Heart left ventricle (tissue), 16 donors: Measurements from ENCODE around the gene JAKMIP3. TPM values are rescaled to one million over a fixed set of nuclear protein-coding genes. Genes with fewer than 3 reads are reported as not detected.

Experiments
- ATAC-seq, 4 donors: fragments of 200-7000 bp; cut with Tn5 transposase; one replicate each; pipeline ENCODE4 v1.9.1; 2020 to 2022; ENCODE audit warnings: moderate library complexity in 4 of 4, mild to moderate bottlenecking in 3 of 4, moderate number of reproducible peaks in 1 of 4
- DNase-seq, 5 donors: peaks; one replicate each; pipeline ENCODE4 v3.0.0-alpha.2; 2020
- H3K27ac ChIP-seq, 12 donors: fragments of 200-600 bp; sonication (generic) in 4 of 12; one replicate each; pipeline versions ENCODE4 v1.5.0 to v1.8.0; 2016 to 2022; ENCODE audit warnings: mild to moderate bottlenecking in 2 of 12
- H3K27me3 ChIP-seq, 9 donors: fragments of 200-600 bp; sonication (generic) in 2 of 9; one replicate each; pipeline versions ENCODE4 v1.5.1 to v1.8.0; 2016 to 2022; ENCODE audit warnings: mild to moderate bottlenecking in 3 of 9
- H3K36me3 ChIP-seq, 9 donors: fragments of 200-600 bp; sonication (generic) in 2 of 9; one replicate each; pipeline versions ENCODE4 v1.5.0 to v1.8.0; 2018 to 2022; ENCODE audit warnings: mild to moderate bottlenecking in 2 of 9
- H3K4me1 ChIP-seq, 12 donors: fragments of 200-600 bp; sonication (generic) in 4 of 12; one replicate each; pipeline versions ENCODE4 v1.5.0 to v1.8.0; 2016 to 2022; ENCODE audit warnings: mild to moderate bottlenecking in 3 of 12
- H3K4me3 ChIP-seq, 12 donors: fragments of 200-600 bp; sonication (generic) in 4 of 12; one replicate each; pipeline versions ENCODE4 v1.5.0 to v1.8.0; 2017 to 2022; ENCODE audit warnings: mild to moderate bottlenecking in 9 of 12, moderate library complexity in 4 of 12
- H3K9me3 ChIP-seq, 12 donors: fragments of 200-600 bp; sonication (generic) in 4 of 12; one replicate each; pipeline versions ENCODE4 v1.5.0 to v1.8.0; 2016 to 2022; ENCODE audit warnings: mild to moderate bottlenecking in 1 of 12
- POLR2A ChIP-seq, 2 donors: fragments of 450-650 bp; IDR thresholded peaks; one replicate each; pipeline ENCODE4 v1.6.1; 2017; ENCODE audit warnings: antibody characterized with exemption in 2 of 2, mild to moderate bottlenecking in 2 of 2, moderate library complexity in 2 of 2
- WGBS, 4 donors: extraction: QIAGEN DNeasy Blood & Tissue Kit in 2 of 4; methylation state at CpG; one replicate each; pipeline versions ENCODE4 v1.1.5 to v1.1.7; 2013 to 2018; 5-methylcytosine and 5-hydroxymethylcytosine counted together
- intact Hi-C, 10 donors: fragments of 100-400 bp; cut with DNase I; formaldehyde crosslinking; loops; one replicate each; pipeline versions ENCODE4 v1.11.1 to v1.14.2; 2022
- polyA plus RNA-seq, 2 donors: library from polyadenylated mRNA; stranded (reverse); fragments of 200-250 nt; gene quantifications; one replicate each; pipeline ENCODE4 v1.2.3, GENCODE V29; 2013
- total RNA-seq, 9 donors: library from RNA; depleted of rRNA in 2 of 9; stranded (reverse); fragments of >200 nt in 2 of 9; fragmentation: NEBNext Ultra II Directional in 3 of 9; extraction: Animal tissue kit (Norgen Biotek cat#: 25700) in 3 of 9; gene quantifications; one replicate each; pipeline versions ENCODE4 v1.1.0 to v1.2.4, GENCODE V29; 2016 to 2023
- TF ChIP-seq, protein P1 (sequence below), 12 donors: fragments of 200-600 bp; sonication (generic) in 4 of 12; IDR thresholded peaks; one replicate each; pipeline versions ENCODE4 v1.5.0 to v1.8.0; 2018 to 2022; ENCODE audit warnings: antibody characterized with exemption in 12 of 12, mild to moderate bottlenecking in 5 of 12
- donor health status: ischemic (EF 13 %, LVEDD 7.1; RV severe dilation, severe dysfunction).
- donor health status: healthy with polysubstance abuse.
- donor health status: DM: no; HTN: yes; CAD: no.
- donor health status: DM: no; HTN: no; CAD: no.
- donor health status: ischemic (EF 25% LVEDD 6.9; RV normal size, moderate dysfunction).
- donor health status: ischemic (EF 25% LVEDD 5.7; RV mildly dilated, moderate dysfunction).
- donor health status: healthy.
- donor health status: DM: yes; HTN: yes; CAD: no.
- donor health status: ischemic (EF 35%, LVEDD 5.7; RV mildly dilated, moderate dysfunction).
- donor health status: nonischemic (EF 11% LVEDD 7.7; RV severe dilation, severe dysfunction).
- donor health status: DM: yes; HTN: yes; CAD: no.
- donor health status: PGD.
- donor health status: ischemic (EF 29% LVEDD 5.4; RV normal size, mild dysfunction).
- donor health status: nonischemic (EF 23%, LVEDD 6.1; RV moderate dilation, normal function).

The JAKMIP3 gene
- total and polyA plus RNA-seq, 11 donors: 0.06 to 3.1 (median 1.3) TPM

DNA sequence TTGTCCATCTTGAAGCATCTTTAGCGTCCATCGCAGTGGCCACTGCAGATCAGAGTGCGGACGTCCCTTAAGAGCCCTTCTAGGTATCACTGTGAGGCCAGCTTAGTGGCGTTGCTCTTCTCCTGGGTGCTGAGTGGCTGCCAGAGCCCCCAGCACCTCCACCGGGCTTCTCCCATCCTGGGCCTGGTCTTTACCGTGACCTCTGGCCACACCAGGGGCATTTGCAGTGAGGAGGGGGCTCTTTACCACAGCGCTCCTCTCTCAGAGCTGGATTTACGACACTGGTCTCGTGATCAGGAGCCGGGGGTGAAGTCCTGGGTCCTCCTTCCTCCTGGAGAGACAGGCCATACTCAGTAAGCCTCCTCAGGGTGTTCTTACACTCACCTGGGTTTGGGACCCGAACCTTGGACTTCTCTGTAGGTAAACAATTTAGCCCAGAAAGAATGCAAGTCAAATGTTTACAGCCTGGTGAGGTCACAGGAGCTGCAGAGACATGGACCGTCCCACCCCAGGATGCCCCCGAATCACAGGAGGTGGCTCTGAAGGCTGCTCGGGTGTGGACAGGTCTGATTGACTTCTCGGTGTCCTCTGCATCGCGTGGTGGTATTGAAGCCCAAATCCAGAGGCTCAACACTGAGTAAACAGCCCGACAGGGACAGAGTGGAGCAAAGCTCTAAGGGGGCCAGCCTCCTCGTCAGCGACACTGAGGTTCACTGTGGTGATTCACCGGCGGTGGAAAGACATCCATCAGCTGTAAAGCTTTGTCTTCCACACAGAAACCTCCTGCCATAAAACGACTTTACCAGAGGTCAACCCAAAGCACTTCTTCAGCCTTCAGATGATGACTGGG lies 33.0 kb downstream of the JAKMIP3 start:
- Histone ChIP-seq H3K27ac (no peak overlapping the region), H3K9me3 (no peaks in the 10 kb centered on the region), H3K4me1 (peaks cover 0 to 20% (median 0%) of the 10 kb centered on the region in 12 donors), H3K4me3 (no peak overlapping the region), H3K36me3 (no peaks in the 10 kb centered on the region), H3K27me3 (no peaks in the 10 kb centered on the region)
- TF ChIP-seq, protein P1, sequence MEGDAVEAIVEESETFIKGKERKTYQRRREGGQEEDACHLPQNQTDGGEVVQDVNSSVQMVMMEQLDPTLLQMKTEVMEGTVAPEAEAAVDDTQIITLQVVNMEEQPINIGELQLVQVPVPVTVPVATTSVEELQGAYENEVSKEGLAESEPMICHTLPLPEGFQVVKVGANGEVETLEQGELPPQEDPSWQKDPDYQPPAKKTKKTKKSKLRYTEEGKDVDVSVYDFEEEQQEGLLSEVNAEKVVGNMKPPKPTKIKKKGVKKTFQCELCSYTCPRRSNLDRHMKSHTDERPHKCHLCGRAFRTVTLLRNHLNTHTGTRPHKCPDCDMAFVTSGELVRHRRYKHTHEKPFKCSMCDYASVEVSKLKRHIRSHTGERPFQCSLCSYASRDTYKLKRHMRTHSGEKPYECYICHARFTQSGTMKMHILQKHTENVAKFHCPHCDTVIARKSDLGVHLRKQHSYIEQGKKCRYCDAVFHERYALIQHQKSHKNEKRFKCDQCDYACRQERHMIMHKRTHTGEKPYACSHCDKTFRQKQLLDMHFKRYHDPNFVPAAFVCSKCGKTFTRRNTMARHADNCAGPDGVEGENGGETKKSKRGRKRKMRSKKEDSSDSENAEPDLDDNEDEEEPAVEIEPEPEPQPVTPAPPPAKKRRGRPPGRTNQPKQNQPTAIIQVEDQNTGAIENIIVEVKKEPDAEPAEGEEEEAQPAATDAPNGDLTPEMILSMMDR (IDR thresholded peaks at IDR 0.05): no peak
- no peak for TF ChIP-seq POLR2A (IDR thresholded peaks at IDR 0.05)
- intact Hi-C loops: no loop called here
- WGBS, 4 donors: 76 to 81% (median 76%) methylated on average over 17 to 24 of the region's 24 CpGs
- DNase-seq (no peak), ATAC-seq (no peak)

DNA sequence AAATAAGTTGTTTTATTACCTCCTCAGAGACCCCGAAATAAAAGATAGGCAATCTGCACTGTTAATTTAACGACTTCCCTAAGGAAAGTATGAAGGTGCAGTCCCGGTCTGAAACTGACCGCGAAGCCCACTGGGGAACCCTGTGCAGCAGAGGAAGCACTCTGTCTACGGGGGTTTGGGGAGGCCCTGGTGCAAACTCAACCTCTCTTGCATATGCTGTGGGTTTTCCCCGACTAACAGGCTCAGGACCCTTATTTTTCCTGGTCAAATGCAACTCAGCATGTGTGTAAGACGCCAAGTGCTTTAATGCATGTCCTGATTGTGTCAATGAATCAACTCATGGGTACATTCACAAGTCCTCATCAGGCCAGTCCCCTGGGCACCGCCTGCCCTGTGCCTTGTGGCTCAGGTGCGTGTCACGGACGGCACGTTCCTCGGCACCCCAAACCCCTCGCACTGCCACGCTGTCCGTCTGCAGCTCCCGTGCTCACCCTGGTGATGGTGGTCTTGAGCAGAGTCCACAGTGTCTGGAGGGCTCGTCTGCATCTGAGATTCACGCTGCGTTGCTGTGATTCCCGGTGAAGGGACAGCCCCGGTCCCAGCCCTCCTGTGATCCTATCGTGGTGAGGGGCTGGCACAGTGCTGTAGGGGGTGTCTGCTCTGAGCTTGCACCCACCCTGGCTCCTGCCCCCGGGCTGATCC lies 33.8 kb downstream of the JAKMIP3 start:
- peak in 1 of 4 donors; percentile 12 for ATAC-seq

DNA sequence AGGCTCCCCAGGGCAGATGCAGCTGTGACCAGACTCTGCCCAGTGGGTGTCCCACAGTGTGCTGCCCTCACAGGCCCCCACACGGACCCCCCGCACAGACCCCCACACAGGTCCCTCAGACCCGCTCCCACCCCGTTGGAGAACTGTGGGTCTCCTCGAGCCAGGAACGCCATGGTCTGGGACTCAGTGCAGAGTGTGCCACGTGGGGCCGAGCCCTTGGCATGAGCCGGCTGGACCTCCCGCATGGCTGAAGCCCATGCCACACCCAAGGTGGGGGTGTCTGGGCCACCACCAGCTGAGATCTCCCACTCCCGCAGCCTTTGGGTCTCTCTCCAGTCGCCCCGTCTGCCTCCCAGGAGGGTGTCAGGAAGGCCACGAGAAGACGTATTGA lies 34.3 kb downstream of the JAKMIP3 start:
- DNase-seq (peak in 1 of 5 donors; percentile 3), ATAC-seq (no peak)
- H3K4me3 ChIP-seq: no peak overlapping the region
- TF ChIP-seq, protein P1 (IDR thresholded peaks at IDR 0.05): no peak
- TF ChIP-seq POLR2A (IDR thresholded peaks at IDR 0.05): no peak
- no peaks in the 10 kb centered on the region for H3K27me3 ChIP-seq
- no peaks in the 10 kb centered on the region for H3K9me3 ChIP-seq
- no peak overlapping the region for H3K27ac ChIP-seq
- H3K4me1 ChIP-seq: peaks cover 0 to 16% (median 0%) of the 10 kb centered on the region in 12 donors
- intact Hi-C loops: no loop called here
- 76 to 91% (median 84%) methylated on average over 5 to 15 of the region's 15 CpGs for WGBS, 4 donors
- H3K36me3 ChIP-seq: no peaks in the 10 kb centered on the region

More for the DNA sequence above, 33.8 kb downstream of the JAKMIP3 start:
- Histone ChIP-seq H3K27ac (no peak overlapping the region), H3K36me3 (no peaks in the 10 kb centered on the region), H3K4me3 (no peak overlapping the region), H3K9me3 (no peaks in the 10 kb centered on the region), H3K4me1 (peaks cover 0 to 20% (median 0%) of the 10 kb centered on the region in 12 donors), H3K27me3 (no peaks in the 10 kb centered on the region)
- 79 to 82% (median 80%) methylated on average over 18 to 25 of the region's 25 CpGs for WGBS, 4 donors
- DNase-seq: no peak
- TF ChIP-seq POLR2A (IDR thresholded peaks at IDR 0.05): no peak
- TF ChIP-seq, protein P1 (IDR thresholded peaks at IDR 0.05): no peak
- intact Hi-C loops: no loop called here
